GM23338 (cell line): Measurements from ENCODE around the gene TMTC2. TPM values are rescaled to one million over a fixed set of nuclear protein-coding genes. Genes with fewer than 3 reads are reported as not detected.

Experiments used
- ATAC-seq: fragments of 200-7000 bp; cut with Tn5 transposase; 3 replicates; pipeline ENCODE4 v1.9.1; 2020
- DNase-seq: peaks from one replicate; pipeline ENCODE4 v3.0.0-alpha.2; 2015; ENCODE audit warnings: low spot score
- H2AFZ ChIP-seq: fragments of 200-600 bp; sonication (generic); 2 replicates; pipeline ENCODE4 v1.8.0; 2016; ENCODE audit warnings: antibody characterized with exemption, mild to moderate bottlenecking, moderate library complexity
- H3F3A ChIP-seq: fragments of 200-600 bp; sonication (generic); replicated peaks from 2 replicates; pipeline ENCODE4 v1.8.0; 2017; ENCODE audit warnings: antibody characterized with exemption, mixed run types, low read depth
- H3K27ac ChIP-seq: fragments of 200-600 bp; sonication (generic); 2 replicates; pipeline ENCODE4 v1.6.1; 2016; ENCODE audit warnings: low read depth
- H3K27me3 ChIP-seq: fragments of 200-600 bp; sonication (generic); 2 replicates; pipeline ENCODE4 v1.8.0; 2016; ENCODE audit warnings: mild to moderate bottlenecking, mixed run types, moderate library complexity; ENCODE audit not compliant: insufficient read depth
- H3K36me3 ChIP-seq: fragments of 200-600 bp; sonication (generic); 2 replicates; pipeline ENCODE4 v1.8.0; 2016; ENCODE audit warnings: mild to moderate bottlenecking; ENCODE audit not compliant: insufficient read depth
- H3K4me1 ChIP-seq: fragments of 200-600 bp; sonication (generic); 2 replicates; pipeline ENCODE4 v1.8.0; 2016; ENCODE audit warnings: mild to moderate bottlenecking, moderate library complexity; ENCODE audit not compliant: insufficient read depth
- H3K4me2 ChIP-seq: fragments of 200-600 bp; sonication (generic); 2 replicates; pipeline ENCODE4 v1.7.1; 2017; ENCODE audit warnings: mixed run types
- H3K4me3 ChIP-seq: fragments of 200-600 bp; sonication (generic); 2 replicates; pipeline ENCODE4 v1.6.1; 2016; ENCODE audit warnings: mixed run types
- H3K79me2 ChIP-seq: fragments of 200-600 bp; sonication (generic); replicated peaks from 2 replicates; pipeline ENCODE4 v1.8.0; 2017; ENCODE audit warnings: mild to moderate bottlenecking; ENCODE audit not compliant: insufficient read depth
- H3K9me2 ChIP-seq: fragments of 200-600 bp; sonication (generic); 2 replicates; pipeline ENCODE4 v1.8.0; 2017; ENCODE audit not compliant: insufficient read depth
- H4K20me1 ChIP-seq: fragments of 200-600 bp; sonication (generic); replicated peaks from 2 replicates; pipeline ENCODE4 v1.8.0; 2017; ENCODE audit warnings: mild to moderate bottlenecking; ENCODE audit not compliant: insufficient read depth
- H3K27ac Mint-ChIP-seq: 2 replicates; pipeline ENCODE4 v1.8.0; 2020; ENCODE audit warnings: inconsistent platforms, mild to moderate bottlenecking, moderate library complexity, mixed read lengths
- H3K27me3 Mint-ChIP-seq: 3 replicates; pipeline ENCODE4 v1.8.0; 2022; ENCODE audit warnings: low read depth, mild to moderate bottlenecking, moderate library complexity, mixed read lengths, inconsistent platforms; ENCODE audit not compliant: insufficient read depth, poor library complexity
- H3K36me3 Mint-ChIP-seq: 3 replicates; pipeline ENCODE4 v1.8.0; 2021; ENCODE audit warnings: low read depth, mild to moderate bottlenecking, inconsistent platforms, moderate library complexity, mixed read lengths
- H3K4me1 Mint-ChIP-seq: 3 replicates; pipeline ENCODE4 v1.8.0; 2020; ENCODE audit warnings: mild to moderate bottlenecking, inconsistent platforms, mixed read lengths
- H3K4me3 Mint-ChIP-seq: 3 replicates; pipeline ENCODE4 v1.8.0; 2021; ENCODE audit warnings: moderate library complexity, mild to moderate bottlenecking, inconsistent platforms, mixed read lengths
- H3K9me3 Mint-ChIP-seq: 3 replicates; pipeline ENCODE4 v1.8.0; 2020; ENCODE audit warnings: moderate library complexity, mild to moderate bottlenecking, inconsistent platforms, mixed read lengths
- CTCF ChIP-seq, 2 experiments: fragments of 200-600 bp in 1 of 2; sonication (generic) in 1 of 2; conservative IDR thresholded peaks; 2 replicates each; pipeline versions ENCODE4 v1.5.1 to v1.6.1; 2016 to 2017; ENCODE audit warnings: antibody characterized with exemption in 2 of 2, low read depth in 2 of 2, mild to moderate bottlenecking in 2 of 2, moderate library complexity in 1 of 2
- ETS1 ChIP-seq: IDR thresholded peaks from 2 replicates; pipeline ENCODE4 v1.6.1; 2016; ENCODE audit warnings: antibody characterized with exemption
- EZH2 ChIP-seq: fragments of 200-600 bp; sonication (generic); IDR thresholded peaks from one replicate; pipeline ENCODE4 v1.8.0; 2017; ENCODE audit warnings: antibody characterized with exemption, mild to moderate bottlenecking, low read depth; ENCODE audit not compliant: unreplicated experiment
- REST ChIP-seq: IDR thresholded peaks from one replicate; pipeline ENCODE4 v1.6.1; 2018; ENCODE audit warnings: antibody characterized with exemption; ENCODE audit not compliant: unreplicated experiment
- polyA plus RNA-seq: library from polyadenylated mRNA; unstranded; fragments of >200 nt; fragmentation: Nextera tagmentation; extraction: Ambion mirVana; gene quantifications from 2 replicates; pipeline ENCODE4 v1.2.1, GENCODE V29; 2016
- total RNA-seq: library from RNA; depleted of rRNA; stranded (reverse); fragments of >200 nt; shearing (Covaris generic); gene quantifications from 2 replicates; pipeline ENCODE4 v1.2.3, GENCODE V29; 2014

TMTC2 gene
- total and polyA plus RNA-seq, 2 experiments from 2014 or later: 0.57 to 6.5 TPM

- H3K36me3 ChIP-seq: no peaks in the 10 kb centered on the region
- H3K4me3 ChIP-seq: no peak overlapping the region
- H3K9me2 ChIP-seq: no peaks in the 10 kb centered on the region
- H3K27ac Mint-ChIP-seq: no peak overlapping the region
- no peaks in the 10 kb centered on the region for H3K9me3 Mint-ChIP-seq
- no peak overlapping the region for H3K4me3 Mint-ChIP-seq
- peak overlapping the region; percentile 75; the same call in 1 of the 2 replicates for H2AFZ ChIP-seq
- no peak for TF ChIP-seq ETS1
- no peak for TF ChIP-seq REST
- DNase-seq (no peak), ATAC-seq (no peak)
- no peaks in the 10 kb centered on the region; the same call in 1 of the 2 replicates for H3F3A ChIP-seq
- peaks cover 13% of the 10 kb centered on the region for H3K4me1 Mint-ChIP-seq
- H3K27ac ChIP-seq: no peak overlapping the region
- no peak overlapping the region for H3K4me2 ChIP-seq
- H3K79me2 ChIP-seq: no peaks in the 10 kb centered on the region
- H3K27me3 ChIP-seq: peaks cover 5% of the 10 kb centered on the region; the same call in 1 of the 2 replicates
- H3K4me1 ChIP-seq: peaks cover 9% of the 10 kb centered on the region; the same call in 1 of the 2 replicates
- no peaks in the 10 kb centered on the region for H4K20me1 ChIP-seq
- H3K27me3 Mint-ChIP-seq: peaks cover 10% of the 10 kb centered on the region
- H3K36me3 Mint-ChIP-seq: no peaks in the 10 kb centered on the region
Observed at GRCh38 chr12:82682851-82683261, 3.9 kb upstream of the TMTC2 start.

- Histone ChIP-seq H3K9me2 (no peaks in the 10 kb centered on the region), H3K36me3 (no peaks in the 10 kb centered on the region), H2AFZ (peak overlapping the region; percentile 99), H3K79me2 (peaks cover 7% of the 10 kb centered on the region; the same call in 1 of the 2 replicates), H3K4me1 (peaks cover 15% of the 10 kb centered on the region; the same call in 1 of the 2 replicates), H4K20me1 (peaks cover 11% of the 10 kb centered on the region; the same call in 1 of the 2 replicates), H3K4me3 (peak overlapping the region; percentile 91), H3K27me3 (peaks cover 16% of the 10 kb centered on the region), H3K27ac (no peak overlapping the region), H3F3A (no peaks in the 10 kb centered on the region; the same call in 1 of the 2 replicates), H3K4me2 (peak overlapping the region; percentile 93)
- ATAC-seq (peak; percentile 73), DNase-seq (peak; percentile 98)
- Mint-ChIP-seq H3K4me3 (peak overlapping the region; percentile 88), H3K4me1 (peaks cover 28% of the 10 kb centered on the region), H3K36me3 (no peaks in the 10 kb centered on the region), H3K27me3 (peaks cover 18% of the 10 kb centered on the region), H3K9me3 (no peaks in the 10 kb centered on the region), H3K27ac (no peak overlapping the region)
- TF ChIP-seq EZH2 (no peak), CTCF (conservative IDR thresholded peaks at IDR 0.05; ENCODE audit: low read depth in 2 of 2) (peak; percentile 78 to 97)
Observed at GRCh38 chr12:82685790-82686167, 927 bp upstream of the TMTC2 start.
